SU-DHL-6 (cell line): ENCODE data around the gene CCL21.

Experiments used
- H2AFZ ChIP-seq: fragments of 200-600 bp; sonication (generic); 2 replicates; pipeline ENCODE4 v1.6.1; 2014; ENCODE audit warnings: low read depth, mild to moderate bottlenecking, moderate library complexity, mixed read lengths, antibody characterized with exemption, low read length; ENCODE audit not compliant: severe bottlenecking
- H3F3A ChIP-seq: fragments of 200-600 bp; shearing (Covaris generic); 2 replicates; pipeline ENCODE4 v1.6.0; 2016; ENCODE audit warnings: antibody characterized with exemption, mild to moderate bottlenecking; ENCODE audit not compliant: insufficient read depth
- H3K27ac ChIP-seq: fragments of 200-600 bp; sonication (generic); 2 replicates; pipeline ENCODE4 v1.5.1; 2016; ENCODE audit warnings: low read depth, mild to moderate bottlenecking, low read length, moderate library complexity, mixed read lengths
- H3K27me3 ChIP-seq: fragments of 200-600 bp; sonication (generic), shearing (Covaris generic); 2 replicates; pipeline ENCODE4 v1.6.0; 2014; ENCODE audit warnings: mild to moderate bottlenecking, low read length
- H3K36me3 ChIP-seq: fragments of 200-600 bp; sonication (generic); 2 replicates; pipeline ENCODE4 v1.6.1; 2014; ENCODE audit warnings: mild to moderate bottlenecking, low read length, mixed read lengths
- H3K4me2 ChIP-seq: fragments of 300-600, 200-600 bp; shearing (Covaris generic), sonication (generic); 2 replicates; pipeline ENCODE4 v1.6.0; 2014; ENCODE audit warnings: low read length, low read depth, mild to moderate bottlenecking; ENCODE audit not compliant: poor library complexity, severe bottlenecking
- H3K4me3 ChIP-seq: fragments of 200-600 bp; sonication (generic); 2 replicates; pipeline ENCODE4 v1.5.1; 2014; ENCODE audit warnings: antibody characterized with exemption, low read length, mild to moderate bottlenecking, mixed read lengths; ENCODE audit not compliant: insufficient read depth, poor library complexity, severe bottlenecking
- H3K79me2 ChIP-seq: fragments of 200-600 bp; sonication (generic); 2 replicates; pipeline ENCODE4 v1.6.1; 2014; ENCODE audit warnings: mild to moderate bottlenecking, low read length, moderate library complexity; ENCODE audit not compliant: insufficient read depth
- H3K9ac ChIP-seq: fragments of 200-600 bp; sonication (generic); 2 replicates; pipeline ENCODE4 v1.7.0; 2014; ENCODE audit warnings: mild to moderate bottlenecking, low read length
- H3K9me2 ChIP-seq: fragments of 200-600 bp; sonication (generic); replicated peaks from 2 replicates; pipeline ENCODE4 v1.6.1; 2014; ENCODE audit warnings: low read length; ENCODE audit not compliant: insufficient read depth
- H3K9me3 ChIP-seq: fragments of 200-600 bp; sonication (generic); 2 replicates; pipeline ENCODE4 v1.6.1; 2014; ENCODE audit warnings: low read length, mixed read lengths; ENCODE audit not compliant: insufficient read depth
- H4K20me1 ChIP-seq: fragments of 200-600 bp; sonication (generic); 2 replicates; pipeline ENCODE4 v1.6.1; 2014; ENCODE audit warnings: low read depth, mild to moderate bottlenecking, antibody characterized with exemption, low read length, moderate library complexity, mixed read lengths
- CTCF ChIP-seq: fragments of 200-600 bp; sonication (generic); IDR thresholded peaks from one replicate; pipeline ENCODE4 v1.5.1; 2017; ENCODE audit warnings: antibody characterized with exemption, mild to moderate bottlenecking, low read length, moderate library complexity; ENCODE audit not compliant: insufficient read depth, poor library complexity, severe bottlenecking
- EZH2phosphoT487 ChIP-seq: fragments of 200-600 bp; sonication (generic), shearing (Covaris generic); conservative IDR thresholded peaks from 2 replicates; pipeline ENCODE4 v1.6.1; 2018; ENCODE audit warnings: mild to moderate bottlenecking, antibody characterized with exemption, low read length, moderate library complexity, mixed read lengths

CCL21 gene

GRCh38 chr9:34690983-34691935 is 18.7 kb downstream of the CCL21 start, which contains the start of gene CCL19:
Gene CCL19, minus strand, starts transcription at chr9:34691276. Its CDS starts 137 bp downstream, at chr9:34691139.
- H3F3A ChIP-seq: no peaks in the 10 kb centered on the region
- H3K27ac ChIP-seq: no peak within 1 kb of the TSS
- no peak within 1 kb of the TSS for H2AFZ ChIP-seq
- no peaks in the 10 kb centered on the region for H3K27me3 ChIP-seq
- H3K9me3 ChIP-seq: no peaks in the 10 kb centered on the region
- H3K4me3 ChIP-seq: no peak within 1 kb of the TSS
- H4K20me1 ChIP-seq: no peaks in the 10 kb centered on the region
- H3K36me3 ChIP-seq: no peaks in the 10 kb centered on the region
- H3K4me2 ChIP-seq: no peak within 1 kb of the TSS
- H3K9me2 ChIP-seq: no peaks in the 10 kb centered on the region
- TF ChIP-seq EZH2phosphoT487 (no peak), CTCF (no peak)
- no peaks in the 10 kb centered on the region for H3K79me2 ChIP-seq
- no peak within 1 kb of the TSS for H3K9ac ChIP-seq

GRCh38 chr9:34689512-34689911 is 20.4 kb downstream of the CCL21 start:
- Histone ChIP-seq H3F3A (no peaks in the 10 kb centered on the region), H3K79me2 (no peaks in the 10 kb centered on the region), H3K9me3 (no peaks in the 10 kb centered on the region), H3K36me3 (no peaks in the 10 kb centered on the region), H3K4me2 (no peak overlapping the region), H3K9me2 (no peaks in the 10 kb centered on the region), H3K9ac (no peak overlapping the region), H3K27ac (no peak overlapping the region), H4K20me1 (no peaks in the 10 kb centered on the region), H3K27me3 (no peaks in the 10 kb centered on the region), H2AFZ (no peak overlapping the region), H3K4me3 (no peak overlapping the region)
- no peak for TF ChIP-seq EZH2phosphoT487

- H3K79me2 ChIP-seq: no peaks in the 10 kb centered on the region
- H3K36me3 ChIP-seq: no peaks in the 10 kb centered on the region
- no peak overlapping the region for H3K4me2 ChIP-seq
- no peak overlapping the region for H3K9ac ChIP-seq
- no peak overlapping the region for H3K4me3 ChIP-seq
- H3K9me3 ChIP-seq: no peaks in the 10 kb centered on the region
- H3K27ac ChIP-seq: no peak overlapping the region
- no peaks in the 10 kb centered on the region for H4K20me1 ChIP-seq
- H3K27me3 ChIP-seq: no peaks in the 10 kb centered on the region
- H2AFZ ChIP-seq: no peak overlapping the region
- H3F3A ChIP-seq: no peaks in the 10 kb centered on the region
- no peaks in the 10 kb centered on the region for H3K9me2 ChIP-seq
- TF ChIP-seq EZH2phosphoT487 (no peak), CTCF (no peak)
These were observed 20.8 kb downstream of the CCL21 start for GRCh38 chr9:34689116-34689470.
